ENCODE results near the gene CRIM1. TPM values are rescaled to one million over a fixed set of nuclear protein-coding genes. Genes with fewer than 3 reads are reported as not detected.

CRIM1 gene
- total RNA-seq, 4 donors from 2014 or later: 179 to 229 (median 188) TPM

- H3K36me3 ChIP-seq: peaks cover 0 to 28% (median 0%) of the 10 kb centered on the region in 3 donors
- H3K27ac ChIP-seq: no peak overlapping the region
- no peak for TF ChIP-seq POLR2A (IDR thresholded peaks at IDR 0.05)
- peak in 1 of 2 donors; percentile 24 for TF ChIP-seq EP300 (IDR thresholded peaks at IDR 0.05)
- no peak for DNase-seq (ENCODE audit: low spot score in 2 of 2)
- peaks cover 0 to 76% (median 14%) of the 10 kb centered on the region in 4 donors for H3K4me1 ChIP-seq
- H3K4me3 ChIP-seq: no peak overlapping the region
- H3K9me3 ChIP-seq: no peaks in the 10 kb centered on the region
- no peaks in the 10 kb centered on the region for H3K27me3 ChIP-seq
- WGBS, 2 donors: 45 to 59% methylated on average over 3 of the region's 3 CpGs
Measured at GRCh38 chr2:36452260-36452659, 96.7 kb downstream of the CRIM1 start.

- DNase-seq (ENCODE audit: low spot score in 2 of 2): no peak
- TF ChIP-seq EP300 (IDR thresholded peaks at IDR 0.05) (no peak), CTCF (IDR thresholded peaks at IDR 0.05) (no peak)
- peaks cover 0 to 22% (median 0%) of the 10 kb centered on the region in 3 donors for H3K36me3 ChIP-seq
- no peak overlapping the region for H3K27ac ChIP-seq
- 71 to 73% methylated on average over 3 of the region's 3 CpGs for WGBS, 2 donors
- H3K9me3 ChIP-seq: no peaks in the 10 kb centered on the region
- H3K4me3 ChIP-seq: no peak overlapping the region
- H3K4me1 ChIP-seq: peaks cover 0 to 81% (median 14%) of the 10 kb centered on the region in 4 donors
- H3K27me3 ChIP-seq: no peaks in the 10 kb centered on the region
Measured at GRCh38 chr2:36453652-36454051, 98.1 kb downstream of the CRIM1 start.

GRCh38 chr2:36455011-36455410, 99.4 kb downstream of the CRIM1 start:
- H3K4me1 ChIP-seq: peaks cover 0 to 83% (median 14%) of the 10 kb centered on the region in 4 donors
- peak overlapping the region in 1 of 4 donors; percentile 29 for H3K27ac ChIP-seq
- no peak for TF ChIP-seq CTCF (IDR thresholded peaks at IDR 0.05)
- 77 to 85% methylated on average over 4 of the region's 4 CpGs for WGBS, 2 donors
- H3K9me3 ChIP-seq: no peaks in the 10 kb centered on the region
- H3K4me3 ChIP-seq: no peak overlapping the region
- DNase-seq (ENCODE audit: low spot score in 2 of 2): no peak
- H3K36me3 ChIP-seq: peaks cover 0 to 12% (median 0%) of the 10 kb centered on the region in 3 donors
- H3K27me3 ChIP-seq: no peaks in the 10 kb centered on the region

- 48 to 60% methylated on average over 4 of the region's 4 CpGs for WGBS, 2 donors
Measured at GRCh38 chr2:36455788-36456187, 100.2 kb downstream of the CRIM1 start.

GRCh38 chr2:36456227-36457175, 100.9 kb downstream of the CRIM1 start:
- Histone ChIP-seq H3K36me3 (peaks cover 0 to 6% (median 0%) of the 10 kb centered on the region in 3 donors), H3K4me1 (peaks cover 0 to 83% (median 19%) of the 10 kb centered on the region in 4 donors), H3K27ac (peak overlapping the region in 3 of 4 donors; percentile 6 to 55 (median 17)), H3K27me3 (no peaks in the 10 kb centered on the region), H3K9me3 (no peaks in the 10 kb centered on the region), H3K4me3 (no peak overlapping the region)
- TF ChIP-seq EP300 (IDR thresholded peaks at IDR 0.05) (peak in 1 of 2 donors; percentile 55), POLR2A (IDR thresholded peaks at IDR 0.05) (no peak)
- DNase-seq (ENCODE audit: low spot score in 2 of 2): peak; percentile 37 to 58
- 40 to 43% methylated on average over 17 of the region's 17 CpGs for WGBS, 2 donors

More at GRCh38 chr2:36455788-36456187, 100.2 kb downstream of the CRIM1 start:
- Histone ChIP-seq H3K27ac (peak overlapping the region in 2 of 4 donors; percentile 17 to 55), H3K27me3 (no peaks in the 10 kb centered on the region), H3K4me1 (peaks cover 0 to 83% (median 16%) of the 10 kb centered on the region in 4 donors), H3K4me3 (no peak overlapping the region), H3K36me3 (peaks cover 0 to 6% (median 0%) of the 10 kb centered on the region in 3 donors), H3K9me3 (no peaks in the 10 kb centered on the region)
- no peak for DNase-seq (ENCODE audit: low spot score in 2 of 2)
- TF ChIP-seq EP300 (IDR thresholded peaks at IDR 0.05) (no peak), POLR2A (IDR thresholded peaks at IDR 0.05) (no peak), CTCF (IDR thresholded peaks at IDR 0.05) (no peak)

GRCh38 chr2:36458106-36458505, 102.5 kb downstream of the CRIM1 start:
- TF ChIP-seq CTCF (IDR thresholded peaks at IDR 0.05): no peak
- no peak for TF ChIP-seq POLR2A (IDR thresholded peaks at IDR 0.05)
- no peaks in the 10 kb centered on the region for H3K9me3 ChIP-seq
- no peaks in the 10 kb centered on the region for H3K27me3 ChIP-seq
- H3K36me3 ChIP-seq: peaks cover 0 to 12% (median 0%) of the 10 kb centered on the region in 3 donors
- 90 to 97% methylated on average over 5 of the region's 5 CpGs for WGBS, 2 donors
- no peak overlapping the region for H3K4me3 ChIP-seq
- H3K27ac ChIP-seq: no peak overlapping the region
- H3K4me1 ChIP-seq: peaks cover 0 to 75% (median 16%) of the 10 kb centered on the region in 4 donors
- no peak for DNase-seq (ENCODE audit: low spot score in 2 of 2)

Data from tibial nerve (tissue), 4 donors.